Measurements from ENCODE around the gene DPEP3. TPM values are rescaled to one million over a fixed set of nuclear protein-coding genes. Genes with fewer than 3 reads are reported as not detected.
A peak's percentile ranks its signal among the peaks of the same experiment; 100 is the strongest.

The DPEP3 gene
- total RNA-seq, 1 donor from 2014 or later, result not detected

DNA sequence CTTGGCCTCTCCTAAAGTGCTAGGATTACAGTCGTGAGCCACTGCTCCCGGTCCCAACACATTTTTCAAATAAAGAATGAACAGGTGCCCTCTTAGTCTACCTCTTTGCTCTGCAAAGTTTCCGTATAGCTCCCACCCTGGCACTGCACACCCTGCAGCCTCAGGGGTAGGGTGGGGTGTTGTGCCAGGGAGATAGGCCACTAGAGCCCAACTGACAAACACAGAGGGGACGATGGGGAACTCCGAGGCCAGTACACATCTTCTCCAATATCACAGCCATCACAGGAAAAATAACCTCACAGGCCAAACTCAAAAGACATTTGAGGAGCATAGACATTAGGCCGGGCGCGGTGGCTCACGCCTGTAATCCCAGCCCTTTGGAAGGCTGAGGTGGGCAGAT is 9.2 kb downstream of the DPEP3 start:
- no peak for TF ChIP-seq CTCF (IDR thresholded peaks at IDR 0.05; ENCODE audit: partially characterized antibody, unreplicated experiment)
- no peak overlapping the region for H3K27ac Mint-ChIP-seq (ENCODE audit: unreplicated experiment)
- no peak overlapping the region for H3K4me3 Mint-ChIP-seq (ENCODE audit: unreplicated experiment)
- DNase-seq, result no peak
- H3K4me1 Mint-ChIP-seq (ENCODE audit: low read depth, unreplicated experiment), result peaks cover 4% of the 10 kb centered on the region
- peaks cover 12% of the 10 kb centered on the region for H3K27me3 Mint-ChIP-seq (ENCODE audit: unreplicated experiment)
- H3K36me3 Mint-ChIP-seq (ENCODE audit: unreplicated experiment), result no peaks in the 10 kb centered on the region
- peaks cover 3% of the 10 kb centered on the region for H3K9me3 Mint-ChIP-seq (ENCODE audit: unreplicated experiment)

DNA sequence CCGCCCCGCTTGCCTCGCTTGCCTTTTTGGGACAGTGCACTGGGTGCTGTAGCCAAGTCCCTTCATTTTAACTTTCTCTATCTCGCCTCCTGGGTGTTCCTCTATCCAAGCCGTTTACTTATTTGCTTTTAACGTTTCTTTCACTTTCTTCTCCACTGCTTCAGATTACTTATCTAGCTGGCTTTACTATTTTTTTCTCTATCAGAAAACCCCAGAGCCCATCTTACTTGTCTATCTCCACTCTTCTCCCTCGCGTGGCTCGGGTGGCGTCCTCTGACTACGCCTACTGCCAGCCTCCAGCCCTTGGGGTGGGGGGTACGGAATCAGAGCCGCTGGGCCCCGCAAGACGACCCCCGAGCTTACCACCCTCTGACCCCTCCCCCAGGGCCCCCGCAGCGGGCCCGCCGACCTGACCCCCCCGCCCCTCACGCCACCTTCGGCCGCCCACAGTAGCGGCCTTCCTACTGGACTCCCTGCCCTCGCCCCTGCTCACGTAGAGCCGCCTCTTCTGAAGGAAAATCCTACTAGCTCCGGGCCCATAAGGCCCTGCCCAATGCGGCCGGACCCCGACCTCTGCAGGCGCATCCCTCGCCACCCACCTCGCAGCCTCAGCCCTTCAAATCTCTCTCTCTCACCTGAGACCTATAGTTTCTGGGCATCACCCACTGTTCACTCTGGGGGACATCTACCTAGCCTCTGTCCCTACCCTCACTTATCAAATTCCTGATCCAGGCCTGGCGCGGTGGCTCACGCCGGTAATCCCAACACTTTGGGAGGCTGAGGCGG is 10.9 kb downstream of the DPEP3 start:
- H3K27ac Mint-ChIP-seq (ENCODE audit: unreplicated experiment), result no peak overlapping the region
- DNase-seq, result no peak
- peak overlapping the region; percentile 85 for H3K4me3 Mint-ChIP-seq (ENCODE audit: unreplicated experiment)
- peaks cover 4% of the 10 kb centered on the region for H3K4me1 Mint-ChIP-seq (ENCODE audit: low read depth, unreplicated experiment)
- no peak for TF ChIP-seq CTCF (IDR thresholded peaks at IDR 0.05; ENCODE audit: partially characterized antibody, unreplicated experiment)
- peaks cover 14% of the 10 kb centered on the region for H3K27me3 Mint-ChIP-seq (ENCODE audit: unreplicated experiment)
- H3K9me3 Mint-ChIP-seq (ENCODE audit: unreplicated experiment), result peaks cover 3% of the 10 kb centered on the region
- H3K36me3 Mint-ChIP-seq (ENCODE audit: unreplicated experiment), result no peaks in the 10 kb centered on the region

GRCh38 chr16:67968400-67969253 is 11.7 kb downstream of the DPEP3 start, which contains the start of gene SLC12A4:
SLC12A4 (minus strand) TSS chr16:67968637; CDS start chr16:67968553, 84 bp downstream.
- no peak for TF ChIP-seq CTCF (IDR thresholded peaks at IDR 0.05; ENCODE audit: partially characterized antibody, unreplicated experiment)
- Mint-ChIP-seq H3K36me3 (ENCODE audit: unreplicated experiment) (no peaks in the 10 kb centered on the region), H3K4me1 (ENCODE audit: low read depth, unreplicated experiment) (peaks cover 4% of the 10 kb centered on the region), H3K27ac (ENCODE audit: unreplicated experiment) (peak within 1 kb of the TSS; percentile 34), H3K4me3 (ENCODE audit: unreplicated experiment) (peak within 1 kb of the TSS; percentile 94), H3K9me3 (ENCODE audit: unreplicated experiment) (peaks cover 3% of the 10 kb centered on the region), H3K27me3 (ENCODE audit: unreplicated experiment) (peaks cover 14% of the 10 kb centered on the region)
- DNase-seq, result peak; percentile 64

DNA sequence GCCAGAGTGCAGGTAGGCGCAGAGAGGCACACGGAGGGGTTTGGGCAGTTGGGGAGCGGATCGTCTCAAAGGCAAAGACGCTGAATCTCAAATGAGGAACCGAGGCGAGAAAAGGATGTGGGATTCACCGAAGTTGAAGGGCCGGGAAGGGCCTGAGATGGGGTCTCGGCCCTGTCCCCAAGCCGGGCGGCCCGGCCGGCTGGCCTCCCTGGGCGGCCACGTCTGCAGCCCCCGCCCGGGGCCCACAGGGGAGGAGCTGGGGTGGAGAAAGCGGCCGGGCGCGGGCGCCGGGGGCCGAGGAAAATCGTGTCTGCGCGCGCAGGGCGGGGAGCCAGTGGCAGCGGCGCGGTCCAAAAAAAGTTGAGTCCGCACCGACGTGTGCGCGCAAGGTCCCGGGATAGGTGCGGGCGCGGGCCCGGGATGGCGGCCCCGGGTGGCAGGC is 12.3 kb downstream of the DPEP3 start:
- peak overlapping the region; percentile 34 for H3K27ac Mint-ChIP-seq (ENCODE audit: unreplicated experiment)
- TF ChIP-seq CTCF (IDR thresholded peaks at IDR 0.05; ENCODE audit: partially characterized antibody, unreplicated experiment), result no peak
- DNase-seq, result no peak

More for the DNA sequence above, 12.3 kb downstream of the DPEP3 start:
- Mint-ChIP-seq H3K9me3 (ENCODE audit: unreplicated experiment) (peaks cover 3% of the 10 kb centered on the region), H3K4me1 (ENCODE audit: low read depth, unreplicated experiment) (peaks cover 4% of the 10 kb centered on the region), H3K36me3 (ENCODE audit: unreplicated experiment) (no peaks in the 10 kb centered on the region), H3K27me3 (ENCODE audit: unreplicated experiment) (peaks cover 14% of the 10 kb centered on the region), H3K4me3 (ENCODE audit: unreplicated experiment) (peak overlapping the region; percentile 94)

Measured in glutamatergic neuron (in vitro differentiated cells).